Measurements from ENCODE around the gene PCSK1. TPM values are rescaled to one million over a fixed set of nuclear protein-coding genes. Genes with fewer than 3 reads are reported as not detected.

PCSK1 gene
- total and polyA plus RNA-seq, 2 of the 8 experiments (the other 6 are each of a cell fraction or from before 2014, with no cell fraction given): 1.3 to 3.2 TPM

DNA sequence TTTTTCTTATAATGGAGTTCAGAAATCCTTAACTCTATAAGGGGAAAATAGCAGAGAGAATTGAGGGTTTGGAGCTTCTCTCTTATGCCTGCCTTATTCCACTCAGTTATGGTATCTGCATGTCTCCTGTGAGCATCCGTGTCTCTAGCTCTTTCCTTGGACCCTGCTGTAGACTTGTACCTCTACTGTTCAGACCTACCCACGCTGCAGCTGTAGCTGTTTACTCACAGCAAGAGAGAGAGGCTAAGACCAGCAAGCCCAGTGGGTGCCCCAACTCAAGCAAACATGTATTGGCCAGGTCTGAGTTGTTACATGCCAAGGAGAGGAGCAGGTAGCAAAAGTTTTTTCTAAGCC, 7.1 kb upstream of the PCSK1 start:
- TF ChIP-seq ZNF274 (IDR thresholded peaks at IDR 0.05; ENCODE audit: borderline replicate concordance, extremely low read depth, low read length): no peak
- Histone ChIP-seq H2BK5ac (ENCODE audit: low read depth, low read length) (no peak overlapping the region), H4K91ac (replicated peaks; ENCODE audit: insufficient read length, low read length) (no peak overlapping the region), H2BK15ac (ENCODE audit: low read length) (no peak overlapping the region), H3K9me3 (ENCODE audit: insufficient read depth in 2 of 2, low read depth in 1 of 2, low read length in 1 of 2) (no peaks in the 10 kb centered on the region), H3K56ac (replicated peaks; ENCODE audit: insufficient read length, low read depth, low read length) (no peak overlapping the region), H4K5ac (ENCODE audit: insufficient read length, low read depth, low read length) (no peak overlapping the region), H3K4me3 (ENCODE audit: extremely low read depth in 1 of 4, insufficient read depth in 2 of 4, low read depth in 3 of 4, low read length in 4 of 4) (no peak overlapping the region), H3K23me2 (ENCODE audit: low read depth, low read length) (no peaks in the 10 kb centered on the region), H2AK5ac (ENCODE audit: low read depth, low read length) (no peak overlapping the region), H3K14ac (ENCODE audit: insufficient read length) (no peak overlapping the region), H3K9ac (replicated peaks in 1 of 4; ENCODE audit: extremely low read depth in 1 of 4, low read depth in 3 of 4, low read length in 3 of 4) (no peak overlapping the region), H2BK120ac (replicated peaks; ENCODE audit: low read depth, low read length) (no peak overlapping the region), H3K4ac (replicated peaks; ENCODE audit: insufficient read length, low read depth, low read length) (no peak overlapping the region), H3K36me3 (ENCODE audit: control insufficient read depth in 2 of 4, insufficient read depth in 4 of 4, low read length in 3 of 4) (no peaks in the 10 kb centered on the region), H3K4me2 (ENCODE audit: insufficient read depth in 1 of 2, low read depth in 2 of 2, low read length in 2 of 2) (no peak overlapping the region), H3K4me1 (replicated peaks in 1 of 4; ENCODE audit: control insufficient read depth in 3 of 4, insufficient read depth in 4 of 4, low read length in 3 of 4) (peaks cover 0 to 9% (median 0%) of the 10 kb centered on the region in 4 experiments; a peak in 2 of 7 replicates), H3K27me3 (replicated peaks in 1 of 4; ENCODE audit: control insufficient read depth in 3 of 4, extremely low read depth in 1 of 4, insufficient read depth in 3 of 4, low read length in 3 of 4) (peaks cover 0 to 2% (median 0%) of the 10 kb centered on the region in 4 experiments; a peak in 3 of 7 replicates), H3K27ac (ENCODE audit: low read depth, low read length) (no peak overlapping the region), H3K79me1 (ENCODE audit: low read depth, low read length) (no peaks in the 10 kb centered on the region), H2AFZ (ENCODE audit: low read length) (no peak overlapping the region), H4K8ac (ENCODE audit: extremely low read depth, insufficient read depth, low read length) (no peak overlapping the region), H3K18ac (ENCODE audit: extremely low read depth, low read length) (no peak overlapping the region), H4K20me1 (replicated peaks in 1 of 2; ENCODE audit: control insufficient read depth in 1 of 2, insufficient read depth in 2 of 2, low read length in 2 of 2) (no peaks in the 10 kb centered on the region), H3K23ac (ENCODE audit: insufficient read length) (no peak overlapping the region), H3K79me2 (ENCODE audit: control insufficient read depth in 1 of 2, insufficient read depth in 2 of 2, low read length in 2 of 2) (no peaks in the 10 kb centered on the region), H2BK20ac (ENCODE audit: low read length) (no peak overlapping the region), H2BK12ac (ENCODE audit: low read depth, low read length) (no peak overlapping the region)
- ChIA-PET POLR2A (ENCODE audit: partially characterized antibody) (no interaction called here), CTCF (ENCODE audit: partially characterized antibody) (interaction anchor here (0.6 to 1.3 kb wide), 8 partner anchors 23 to 1213 kb away, joined by 3 to 8 read pairs (median 3); no protein-coding TSS in a partner anchor)
- WGBS, 2 experiments (ENCODE audit: extremely low coverage in 1 of 2, insufficient coverage in 1 of 2, insufficient read length in 1 of 2, insufficient replicate concordance in 2 of 2, low coverage in 1 of 2, low lambda C conversion rate in 2 of 2, missing lambda C conversion rate in 1 of 2): 80% methylated on average over 2 of the region's 2 CpGs; no CpG with 5 or more reads in 1 of the 2 experiments
- DNase-seq (ENCODE audit: low read depth in 1 of 2, low spot score in 2 of 2) (no peak), FAIRE-seq (no peak)

Data from H1 (cell line).